ENCODE results near the gene KCNIP4.

KCNIP4 gene

DNA sequence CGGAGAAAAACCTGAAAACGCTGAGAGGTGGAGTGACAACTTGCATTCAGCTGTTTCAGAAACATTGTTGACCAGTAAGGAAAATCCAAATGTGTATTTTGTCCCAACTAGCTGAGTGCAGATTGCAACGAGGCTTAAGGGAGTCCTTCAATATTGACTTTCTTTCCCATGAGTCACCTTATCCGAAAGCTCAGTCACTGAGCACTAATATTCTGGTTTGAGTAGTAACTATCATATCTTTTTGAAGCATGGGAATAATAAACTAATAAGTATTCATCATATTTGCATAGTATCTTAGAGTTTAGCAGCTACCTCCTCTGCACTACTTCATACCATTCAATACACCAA, 644.1 kb downstream of the KCNIP4 start:
- H3K4me1 ChIP-seq (ENCODE audit: insufficient read depth, low read length, poor library complexity, severe bottlenecking), result no peaks in the 10 kb centered on the region
- no peaks in the 10 kb centered on the region for H3K27me3 ChIP-seq (ENCODE audit: insufficient read depth, low read length, poor library complexity, severe bottlenecking)
- H2AFZ ChIP-seq (ENCODE audit: low read length), result no peak overlapping the region
- no peaks in the 10 kb centered on the region for H3K9me2 ChIP-seq (replicated peaks; ENCODE audit: low read depth, low read length)
- H4K20me1 ChIP-seq (ENCODE audit: insufficient read depth, low read length, poor library complexity, severe bottlenecking), result no peaks in the 10 kb centered on the region
- H3K9ac ChIP-seq (ENCODE audit: low read depth, low read length, poor library complexity, severe bottlenecking), result no peak overlapping the region
- H3K36me3 ChIP-seq (ENCODE audit: insufficient read depth, low read length), result no peaks in the 10 kb centered on the region
- H3K4me3 ChIP-seq (ENCODE audit: low read length, poor library complexity, severe bottlenecking), result no peak overlapping the region
- H3F3A ChIP-seq (ENCODE audit: low read depth), result no peaks in the 10 kb centered on the region
- TF ChIP-seq, protein P1, sequence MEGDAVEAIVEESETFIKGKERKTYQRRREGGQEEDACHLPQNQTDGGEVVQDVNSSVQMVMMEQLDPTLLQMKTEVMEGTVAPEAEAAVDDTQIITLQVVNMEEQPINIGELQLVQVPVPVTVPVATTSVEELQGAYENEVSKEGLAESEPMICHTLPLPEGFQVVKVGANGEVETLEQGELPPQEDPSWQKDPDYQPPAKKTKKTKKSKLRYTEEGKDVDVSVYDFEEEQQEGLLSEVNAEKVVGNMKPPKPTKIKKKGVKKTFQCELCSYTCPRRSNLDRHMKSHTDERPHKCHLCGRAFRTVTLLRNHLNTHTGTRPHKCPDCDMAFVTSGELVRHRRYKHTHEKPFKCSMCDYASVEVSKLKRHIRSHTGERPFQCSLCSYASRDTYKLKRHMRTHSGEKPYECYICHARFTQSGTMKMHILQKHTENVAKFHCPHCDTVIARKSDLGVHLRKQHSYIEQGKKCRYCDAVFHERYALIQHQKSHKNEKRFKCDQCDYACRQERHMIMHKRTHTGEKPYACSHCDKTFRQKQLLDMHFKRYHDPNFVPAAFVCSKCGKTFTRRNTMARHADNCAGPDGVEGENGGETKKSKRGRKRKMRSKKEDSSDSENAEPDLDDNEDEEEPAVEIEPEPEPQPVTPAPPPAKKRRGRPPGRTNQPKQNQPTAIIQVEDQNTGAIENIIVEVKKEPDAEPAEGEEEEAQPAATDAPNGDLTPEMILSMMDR (conservative IDR thresholded peaks at IDR 0.05; ENCODE audit: low read length), result no peak
- TF ChIP-seq EZH2phosphoT487 (IDR thresholded peaks at IDR 0.05; ENCODE audit: borderline replicate concordance), result no peak
- no peaks in the 10 kb centered on the region for H3K9me3 ChIP-seq (ENCODE audit: insufficient read depth, low read depth, low read length)
- H3K79me2 ChIP-seq (ENCODE audit: insufficient read depth, low read length), result no peaks in the 10 kb centered on the region
- H3K4me2 ChIP-seq (ENCODE audit: low read depth, low read length, poor library complexity, severe bottlenecking), result no peak overlapping the region

DNA sequence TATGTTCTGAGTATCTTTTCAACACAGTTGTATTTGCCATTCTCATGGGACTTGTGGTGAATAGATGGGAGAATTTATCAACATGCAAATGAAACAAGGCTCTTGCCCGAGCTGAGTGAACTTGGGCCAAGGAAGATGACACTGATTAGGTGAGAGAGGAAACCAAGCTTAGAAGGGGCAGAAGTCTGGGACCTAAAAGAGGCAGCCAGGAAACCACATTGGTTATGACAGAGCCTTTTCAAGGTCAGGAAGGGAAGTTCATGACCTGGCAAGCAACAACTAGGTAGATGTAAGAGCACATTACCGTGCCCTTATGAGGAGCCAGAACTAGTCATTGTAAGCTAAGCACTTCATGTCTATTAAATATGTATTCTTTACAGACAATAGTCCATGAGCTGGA, 658.0 kb downstream of the KCNIP4 start:
- Histone ChIP-seq H3K36me3 (ENCODE audit: insufficient read depth, low read length) (no peaks in the 10 kb centered on the region), H3K4me3 (ENCODE audit: low read length, poor library complexity, severe bottlenecking) (no peak overlapping the region), H3K9me2 (replicated peaks; ENCODE audit: low read depth, low read length) (no peaks in the 10 kb centered on the region), H3K27me3 (ENCODE audit: insufficient read depth, low read length, poor library complexity, severe bottlenecking) (no peaks in the 10 kb centered on the region), H3K4me1 (ENCODE audit: insufficient read depth, low read length, poor library complexity, severe bottlenecking) (no peaks in the 10 kb centered on the region), H3K79me2 (ENCODE audit: insufficient read depth, low read length) (no peaks in the 10 kb centered on the region), H3F3A (ENCODE audit: low read depth) (no peaks in the 10 kb centered on the region), H3K9ac (ENCODE audit: low read depth, low read length, poor library complexity, severe bottlenecking) (no peak overlapping the region), H3K9me3 (ENCODE audit: insufficient read depth, low read depth, low read length) (no peaks in the 10 kb centered on the region), H2AFZ (ENCODE audit: low read length) (no peak overlapping the region), H3K4me2 (ENCODE audit: low read depth, low read length, poor library complexity, severe bottlenecking) (no peak overlapping the region), H4K20me1 (ENCODE audit: insufficient read depth, low read length, poor library complexity, severe bottlenecking) (no peaks in the 10 kb centered on the region)
- TF ChIP-seq, protein P1 (conservative IDR thresholded peaks at IDR 0.05; ENCODE audit: low read length), result no peak
- TF ChIP-seq EZH2phosphoT487 (IDR thresholded peaks at IDR 0.05; ENCODE audit: borderline replicate concordance), result no peak

DNA sequence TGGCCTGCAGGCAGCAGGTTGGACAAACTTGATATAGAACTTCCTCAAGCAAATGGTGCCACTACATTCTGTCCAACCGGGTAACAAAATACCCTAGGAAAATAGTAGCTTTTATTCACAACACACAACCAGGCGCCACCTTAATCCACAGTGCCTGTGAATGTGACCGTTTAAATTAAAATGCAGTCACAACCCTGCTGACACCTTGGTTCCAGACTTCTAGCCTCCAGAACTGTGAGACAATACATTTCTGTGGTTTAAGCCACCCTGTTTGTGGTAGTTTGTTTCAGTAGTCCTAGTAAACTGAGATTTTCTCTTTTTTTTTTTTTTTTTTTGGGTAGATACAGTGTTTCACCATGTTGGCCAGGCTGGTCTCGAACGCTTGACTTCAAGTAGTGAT, 672.5 kb downstream of the KCNIP4 start:
- Histone ChIP-seq H3K9me3 (ENCODE audit: insufficient read depth, low read depth, low read length) (no peaks in the 10 kb centered on the region), H3K9ac (ENCODE audit: low read depth, low read length, poor library complexity, severe bottlenecking) (no peak overlapping the region), H3K4me2 (ENCODE audit: low read depth, low read length, poor library complexity, severe bottlenecking) (no peak overlapping the region), H4K20me1 (ENCODE audit: insufficient read depth, low read length, poor library complexity, severe bottlenecking) (no peaks in the 10 kb centered on the region), H3K4me1 (ENCODE audit: insufficient read depth, low read length, poor library complexity, severe bottlenecking) (no peaks in the 10 kb centered on the region), H3K36me3 (ENCODE audit: insufficient read depth, low read length) (no peaks in the 10 kb centered on the region), H3K4me3 (ENCODE audit: low read length, poor library complexity, severe bottlenecking) (no peak overlapping the region), H3F3A (ENCODE audit: low read depth) (no peaks in the 10 kb centered on the region), H2AFZ (ENCODE audit: low read length) (no peak overlapping the region), H3K27me3 (ENCODE audit: insufficient read depth, low read length, poor library complexity, severe bottlenecking) (no peaks in the 10 kb centered on the region), H3K79me2 (ENCODE audit: insufficient read depth, low read length) (no peaks in the 10 kb centered on the region), H3K9me2 (replicated peaks; ENCODE audit: low read depth, low read length) (no peaks in the 10 kb centered on the region)
- TF ChIP-seq, protein P1 (conservative IDR thresholded peaks at IDR 0.05; ENCODE audit: low read length), result no peak
